SU-DHL-6 (cell line): Measurements from ENCODE around the gene SKP2.

Source experiments
- CTCF ChIP-seq: fragments of 200-600 bp; sonication (generic); IDR thresholded peaks from one replicate; pipeline ENCODE4 v1.5.1; 2017; ENCODE audit warnings: antibody characterized with exemption, mild to moderate bottlenecking, low read length, moderate library complexity; ENCODE audit not compliant: insufficient read depth, poor library complexity, severe bottlenecking
- EZH2phosphoT487 ChIP-seq: fragments of 200-600 bp; sonication (generic), shearing (Covaris generic); conservative IDR thresholded peaks from 2 replicates; pipeline ENCODE4 v1.6.1; 2018; ENCODE audit warnings: mild to moderate bottlenecking, antibody characterized with exemption, low read length, moderate library complexity, mixed read lengths

DNA sequence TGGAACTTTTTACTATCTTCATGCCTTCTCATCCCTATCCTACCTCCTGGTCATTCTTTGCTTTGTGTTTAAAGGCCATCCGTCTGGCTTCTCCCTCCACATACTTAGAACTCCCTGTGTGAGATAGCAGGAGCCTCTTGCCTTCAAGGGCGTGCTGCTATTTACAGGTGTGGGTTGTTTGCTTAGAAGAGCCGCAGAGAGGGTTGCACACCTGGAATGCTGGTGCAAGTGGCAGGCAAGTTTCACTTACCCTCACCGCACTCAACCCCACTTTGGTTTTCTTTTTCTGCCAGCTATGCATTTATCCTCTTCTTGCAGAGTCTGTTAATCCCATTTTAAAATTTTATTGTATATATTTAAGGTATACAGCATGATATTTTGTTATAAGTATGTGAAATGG lies 12.6 kb downstream of the SKP2 start:
- no peak for TF ChIP-seq CTCF
- no peak for TF ChIP-seq EZH2phosphoT487
